HG03280 (cell line): ENCODE measurements around the gene ZBTB2.
"Not testable (repeated sequence)": the region's sequence is repeated elsewhere in the genome, so short reads cannot be mapped to it uniquely, and the experiment has no call there.

ENCODE experiments used
- ATAC-seq: cut with Tn5 transposase; IDR thresholded peaks from one replicate; pipeline ENCODE4 v1.9.1; 2021; ENCODE audit warnings: mild to moderate bottlenecking, moderate library complexity; ENCODE audit not compliant: unreplicated experiment

ZBTB2 gene

GRCh38 chr6:151402228-151402627, 10.9 kb upstream of the ZBTB2 start:
- ATAC-seq = no peak

- ATAC-seq = no peak
Measured at GRCh38 chr6:151400473-151400872, 9.1 kb upstream of the ZBTB2 start.

GRCh38 chr6:151399679-151400078, 8.3 kb upstream of the ZBTB2 start:
- ATAC-seq = no peak

- no peak for ATAC-seq
Measured at GRCh38 chr6:151393410-151393809, 2.1 kb upstream of the ZBTB2 start.

GRCh38 chr6:151392427-151392826, 1.1 kb upstream of the ZBTB2 start:
- no peak for ATAC-seq

- ATAC-seq = peak; percentile 13
Measured at GRCh38 chr6:151390851-151391470, 398 bp downstream of the ZBTB2 start.

- ATAC-seq = peak; percentile 72
Measured at GRCh38 chr6:151390276-151390850, 996 bp downstream of the ZBTB2 start.

GRCh38 chr6:151389618-151390275, 1.6 kb downstream of the ZBTB2 start:
- ATAC-seq = peak; percentile 68

GRCh38 chr6:151388997-151389617, 2.3 kb downstream of the ZBTB2 start:
- no peak for ATAC-seq

- no peak for ATAC-seq
Measured at GRCh38 chr6:151388236-151388635, 3.1 kb downstream of the ZBTB2 start.

- ATAC-seq = no peak
Measured at GRCh38 chr6:151387175-151387970, 4.0 kb downstream of the ZBTB2 start.

GRCh38 chr6:151385177-151385576, 6.2 kb downstream of the ZBTB2 start:
- no peak for ATAC-seq

GRCh38 chr6:151384151-151384550, 7.2 kb downstream of the ZBTB2 start:
- no peak for ATAC-seq

GRCh38 chr6:151382631-151383030, 8.7 kb downstream of the ZBTB2 start:
- not testable (repeated sequence) for ATAC-seq

- ATAC-seq = no peak
Measured at GRCh38 chr6:151381722-151382121, 9.6 kb downstream of the ZBTB2 start.

- ATAC-seq = no peak
Measured at GRCh38 chr6:151380848-151381205, 10.5 kb downstream of the ZBTB2 start.

- ATAC-seq = peak; percentile 60
Measured at GRCh38 chr6:151379933-151380847, 11.2 kb downstream of the ZBTB2 start.

GRCh38 chr6:151377095-151377494, 14.3 kb downstream of the ZBTB2 start:
- ATAC-seq = no peak

GRCh38 chr6:151376440-151376839, 14.9 kb downstream of the ZBTB2 start:
- ATAC-seq = no peak

GRCh38 chr6:151375833-151376232, 15.5 kb downstream of the ZBTB2 start:
- no peak for ATAC-seq
